Stimulated activated CD4-positive, alpha-beta T cell treated with anti-CD3 and anti-CD28 coated beads, Interleukin-12 subunit alpha, Interleukin-12 subunit beta, amount 100 ng/mL, for 24 hours (primary cell): ENCODE data around the gene WDR53.
"Not testable (repeated sequence)": the region's sequence is repeated elsewhere in the genome, so short reads cannot be mapped to it uniquely, and the experiment has no call there.

Experiments used
- DNase-seq, 2 experiments: peaks; one replicate each; pipeline ENCODE4 v3.0.0-alpha.2; 2020; ENCODE audit warnings: low read depth in 2 of 2

The WDR53 gene

GRCh38 chr3:196568246-196569002, at the start of gene WDR53, which contains the start of gene FBXO45:
Gene WDR53, minus strand, starts transcription at chr3:196568554. Its CDS starts 7,079 bp downstream, at chr3:196561475.
Gene FBXO45, plus strand, starts transcription at chr3:196568660. Its CDS starts 325 bp downstream, at chr3:196568985.
- peak; percentile 89 to 91 for DNase-seq

- DNase-seq = no peak
Measured at GRCh38 chr3:196617256-196617655, 48.9 kb upstream of the WDR53 start.

- DNase-seq = not testable (repeated sequence)
Measured at GRCh38 chr3:196615234-196615633, 46.9 kb upstream of the WDR53 start.

GRCh38 chr3:196611761-196612483, 43.6 kb upstream of the WDR53 start:
- DNase-seq = no peak

- no peak for DNase-seq
Measured at GRCh38 chr3:196609805-196610515, 41.6 kb upstream of the WDR53 start.

- DNase-seq = peak; percentile 87 to 95
Measured at GRCh38 chr3:196609343-196609775, 41.0 kb upstream of the WDR53 start.

GRCh38 chr3:196608693-196609092, 40.3 kb upstream of the WDR53 start:
- no peak for DNase-seq

- peak in 1 of 2 experiments; percentile 13 for DNase-seq
Measured at GRCh38 chr3:196604548-196604947, 36.2 kb upstream of the WDR53 start.

- no peak for DNase-seq
Measured at GRCh38 chr3:196603683-196604082, 35.3 kb upstream of the WDR53 start.

GRCh38 chr3:196602673-196603072, 34.3 kb upstream of the WDR53 start:
- no peak for DNase-seq

- no peak for DNase-seq
Measured at GRCh38 chr3:196600359-196600758, 32.0 kb upstream of the WDR53 start.

GRCh38 chr3:196599734-196600128, 31.4 kb upstream of the WDR53 start:
- DNase-seq = no peak

- DNase-seq = not testable (repeated sequence)
Measured at GRCh38 chr3:196597971-196598733, 29.8 kb upstream of the WDR53 start.

GRCh38 chr3:196596355-196596754, 28.0 kb upstream of the WDR53 start:
- no peak for DNase-seq

GRCh38 chr3:196590279-196590678, 21.9 kb upstream of the WDR53 start:
- no peak for DNase-seq

GRCh38 chr3:196585044-196585757, 16.8 kb upstream of the WDR53 start:
- no peak for DNase-seq

GRCh38 chr3:196572389-196572788, 4.0 kb upstream of the WDR53 start:
- no peak for DNase-seq

- DNase-seq = not testable (repeated sequence)
Measured at GRCh38 chr3:196570332-196570731, 2.0 kb upstream of the WDR53 start.

GRCh38 chr3:196569003-196569516, 706 bp upstream of the WDR53 start:
- DNase-seq = peak; percentile 9 to 39

GRCh38 chr3:196563721-196564225, 4.6 kb downstream of the WDR53 start:
- DNase-seq = peak in 1 of 2 experiments; percentile 8
